Subcutaneous abdominal adipose tissue (tissue), 5 donors: ENCODE data around the gene ZNF79.
A peak's percentile ranks its signal among the peaks of the same experiment; 100 is the strongest.

ENCODE experiments used
- H3K27ac ChIP-seq: one replicate; pipeline ENCODE4 v1.7.0; 2013; ENCODE audit warnings: low read depth, mild to moderate bottlenecking, inconsistent platforms, low read length, moderate library complexity
- H3K27me3 ChIP-seq, 5 donors: one replicate each; pipeline ENCODE4 v1.7.0; 2013; ENCODE audit warnings: low read length in 5 of 5, inconsistent platforms in 1 of 5; ENCODE audit not compliant: control insufficient read depth in 5 of 5, insufficient read depth in 4 of 5
- H3K36me3 ChIP-seq, 5 donors: one replicate each; pipeline ENCODE4 v1.7.0; 2013; ENCODE audit warnings: low read length in 5 of 5; ENCODE audit not compliant: control insufficient read depth in 5 of 5, insufficient read depth in 5 of 5
- H3K4me1 ChIP-seq, 5 donors: one replicate each; pipeline ENCODE4 v1.7.0; 2013; ENCODE audit warnings: low read length in 5 of 5, mild to moderate bottlenecking in 3 of 5, moderate library complexity in 1 of 5; ENCODE audit not compliant: control insufficient read depth in 5 of 5, insufficient read depth in 5 of 5
- H3K4me3 ChIP-seq, 5 donors: one replicate each; pipeline ENCODE4 v1.7.0; 2013; ENCODE audit warnings: low read length in 5 of 5, low read depth in 1 of 5
- H3K9ac ChIP-seq, 5 donors: one replicate each; pipeline ENCODE4 v1.7.0; 2013; ENCODE audit warnings: low read length in 5 of 5, mild to moderate bottlenecking in 4 of 5, moderate library complexity in 3 of 5
- H3K9me3 ChIP-seq, 5 donors: one replicate each; pipeline ENCODE4 v1.7.0; 2013; ENCODE audit warnings: low read length in 5 of 5; ENCODE audit not compliant: control insufficient read depth in 5 of 5
- donor health status: healthy.
- donor health status: healthy.
- donor health status: healthy.
- donor health status: healthy.
- donor health status: healthy.

The ZNF79 gene

GRCh38 chr9:127389381-127390247 is 34.6 kb upstream of the ZNF79 start:
- Histone ChIP-seq H3K36me3 (peaks cover 0 to 7% (median 0%) of the 10 kb centered on the region in 5 donors), H3K27ac (no peak overlapping the region), H3K4me3 (no peak overlapping the region), H3K27me3 (no peaks in the 10 kb centered on the region), H3K4me1 (peaks cover 0 to 12% (median 10%) of the 10 kb centered on the region in 5 donors), H3K9ac (no peak overlapping the region), H3K9me3 (no peaks in the 10 kb centered on the region)

- H3K4me1 ChIP-seq, result peaks cover 0 to 12% (median 10%) of the 10 kb centered on the region in 5 donors
- H3K9me3 ChIP-seq, result no peaks in the 10 kb centered on the region
- H3K27ac ChIP-seq, result no peak overlapping the region
- H3K27me3 ChIP-seq, result no peaks in the 10 kb centered on the region
- H3K36me3 ChIP-seq, result peaks cover 0 to 5% (median 0%) of the 10 kb centered on the region in 5 donors
- no peak overlapping the region for H3K4me3 ChIP-seq
- no peak overlapping the region for H3K9ac ChIP-seq
Measured at GRCh38 chr9:127390248-127390545, 34.0 kb upstream of the ZNF79 start.

- H3K4me3 ChIP-seq, result no peak overlapping the region
Measured at GRCh38 chr9:127390563-127390962, 33.6 kb upstream of the ZNF79 start.

GRCh38 chr9:127392166-127392565 is 32.0 kb upstream of the ZNF79 start:
- Histone ChIP-seq H3K27me3 (no peaks in the 10 kb centered on the region), H3K9me3 (no peaks in the 10 kb centered on the region), H3K36me3 (peaks cover 0 to 5% (median 0%) of the 10 kb centered on the region in 5 donors), H3K27ac (no peak overlapping the region), H3K4me3 (no peak overlapping the region), H3K4me1 (peaks cover 0 to 20% (median 19%) of the 10 kb centered on the region in 5 donors), H3K9ac (no peak overlapping the region)

More at GRCh38 chr9:127390563-127390962, 33.6 kb upstream of the ZNF79 start:
- Histone ChIP-seq H3K27me3 (no peaks in the 10 kb centered on the region), H3K36me3 (peaks cover 0 to 5% (median 0%) of the 10 kb centered on the region in 5 donors), H3K9me3 (no peaks in the 10 kb centered on the region), H3K9ac (no peak overlapping the region), H3K4me1 (peaks cover 0 to 12% (median 10%) of the 10 kb centered on the region in 5 donors), H3K27ac (no peak overlapping the region)

GRCh38 chr9:127392976-127393375 is 31.2 kb upstream of the ZNF79 start:
- Histone ChIP-seq H3K4me1 (peaks cover 0 to 25% (median 20%) of the 10 kb centered on the region in 5 donors), H3K4me3 (no peak overlapping the region), H3K27ac (no peak overlapping the region), H3K36me3 (peaks cover 0 to 5% (median 0%) of the 10 kb centered on the region in 5 donors), H3K9me3 (no peaks in the 10 kb centered on the region), H3K9ac (no peak overlapping the region), H3K27me3 (no peaks in the 10 kb centered on the region)

GRCh38 chr9:127393645-127394044 is 30.5 kb upstream of the ZNF79 start:
- no peaks in the 10 kb centered on the region for H3K27me3 ChIP-seq
- H3K9ac ChIP-seq, result no peak overlapping the region
- H3K4me3 ChIP-seq, result no peak overlapping the region
- H3K4me1 ChIP-seq, result peaks cover 0 to 27% (median 20%) of the 10 kb centered on the region in 5 donors
- no peaks in the 10 kb centered on the region for H3K9me3 ChIP-seq
- H3K36me3 ChIP-seq, result peaks cover 0 to 5% (median 0%) of the 10 kb centered on the region in 5 donors
- no peak overlapping the region for H3K27ac ChIP-seq

- H3K27ac ChIP-seq, result no peak overlapping the region
Measured at GRCh38 chr9:127395497-127396252, 28.5 kb upstream of the ZNF79 start.

GRCh38 chr9:127396253-127396807 is 27.9 kb upstream of the ZNF79 start:
- H3K9me3 ChIP-seq, result no peaks in the 10 kb centered on the region
- peaks cover 0 to 29% (median 21%) of the 10 kb centered on the region in 5 donors for H3K4me1 ChIP-seq
- H3K9ac ChIP-seq, result peak overlapping the region in 3 of 5 donors; percentile 23 to 74 (median 48)
- H3K27me3 ChIP-seq, result no peaks in the 10 kb centered on the region
- peak overlapping the region; percentile 64 to 88 (median 76) for H3K4me3 ChIP-seq
- H3K36me3 ChIP-seq, result peaks cover 0 to 17% (median 4%) of the 10 kb centered on the region in 5 donors
- peak overlapping the region; percentile 6 for H3K27ac ChIP-seq

More at GRCh38 chr9:127395497-127396252, 28.5 kb upstream of the ZNF79 start:
- no peak overlapping the region for H3K9ac ChIP-seq
- H3K36me3 ChIP-seq, result peaks cover 0 to 12% (median 2%) of the 10 kb centered on the region in 5 donors
- no peaks in the 10 kb centered on the region for H3K9me3 ChIP-seq
- H3K4me1 ChIP-seq, result peaks cover 0 to 29% (median 21%) of the 10 kb centered on the region in 5 donors
- no peaks in the 10 kb centered on the region for H3K27me3 ChIP-seq
- peak overlapping the region in 4 of 5 donors; percentile 74 to 88 (median 78) for H3K4me3 ChIP-seq

GRCh38 chr9:127396808-127397645 is 27.2 kb upstream of the ZNF79 start, which contains the start of gene SLC2A8:
Gene SLC2A8, plus strand, starts transcription at chr9:127397169. Its CDS starts 62 bp downstream, at chr9:127397231.
- H3K4me3 ChIP-seq, result peak within 1 kb of the TSS; percentile 72 to 88 (median 76)
- H3K27ac ChIP-seq, result peak within 1 kb of the TSS; percentile 6

More at GRCh38 chr9:127396808-127397645, 27.2 kb upstream of the ZNF79 start, which contains the start of gene SLC2A8:
- peak within 1 kb of the TSS in 4 of 5 donors; percentile 67 to 83 (median 76) for H3K9ac ChIP-seq
- H3K9me3 ChIP-seq, result no peaks in the 10 kb centered on the region
- H3K36me3 ChIP-seq, result peaks cover 0 to 23% (median 9%) of the 10 kb centered on the region in 5 donors
- peaks cover 0 to 29% (median 21%) of the 10 kb centered on the region in 5 donors for H3K4me1 ChIP-seq
- H3K27me3 ChIP-seq, result no peaks in the 10 kb centered on the region
